Common myeloid progenitor, CD34-positive (primary cell): ENCODE measurements around the gene MYMK.
"Not testable (repeated sequence)": the region's sequence is repeated elsewhere in the genome, so short reads cannot be mapped to it uniquely, and the experiment has no call there.

Experiments
- CTCF ChIA-PET: fragments of 350-600 bp; sonication (Branson Sonifier 250); formaldehyde crosslinking; loops from one replicate; lab custom pipeline; 2021; ENCODE audit warnings: antibody characterized with exemption; lab: Charles Lee
- POLR2A ChIA-PET: fragments of 350-600 bp; sonication (Branson Sonifier 250); formaldehyde crosslinking; loops from one replicate; lab custom pipeline; 2021; ENCODE audit warnings: antibody characterized with exemption; lab: Charles Lee
- DNase-seq, 3 donors: peaks; one replicate each; pipeline versions ENCODE4 v3.0.0 to v3.0.0-alpha.2; 2013
- H3K27ac ChIP-seq, 2 experiments: 1 replicate in 1 of 2; 2 replicates in 1 of 2; pipeline ENCODE4 v1.7.0; 2013; ENCODE audit warnings: inconsistent platforms in 2 of 2, low read length in 2 of 2, mild to moderate bottlenecking in 2 of 2, low read depth in 1 of 2, moderate library complexity in 1 of 2; ENCODE audit not compliant: severe bottlenecking in 2 of 2, insufficient read depth in 1 of 2, poor library complexity in 1 of 2
- H3K27me3 ChIP-seq, 5 experiments: replicated peaks in 2 of 5; 1 replicate in 3 of 5; 2 replicates in 2 of 5; pipeline versions ENCODE4 v1.6.1 to v1.7.0; 2013; ENCODE audit warnings: low read length in 4 of 5, mild to moderate bottlenecking in 2 of 5, moderate library complexity in 2 of 5, inconsistent platforms in 1 of 5; ENCODE audit not compliant: insufficient read depth in 5 of 5, control insufficient read depth in 4 of 5
- H3K36me3 ChIP-seq, 4 experiments: 1 replicate in 2 of 4; 2 replicates in 2 of 4; pipeline versions ENCODE4 v1.6.1 to v1.7.0; 2013; ENCODE audit warnings: low read length in 3 of 4, control low read depth in 1 of 4, mild to moderate bottlenecking in 1 of 4; ENCODE audit not compliant: control insufficient read depth in 4 of 4, insufficient read depth in 4 of 4
- H3K4me1 ChIP-seq, 4 experiments: 1 replicate in 3 of 4; 2 replicates in 1 of 4; pipeline versions ENCODE4 v1.6.1 to v1.7.1; 2013; ENCODE audit warnings: low read length in 3 of 4, mild to moderate bottlenecking in 3 of 4, control low read depth in 1 of 4, inconsistent platforms in 1 of 4, moderate library complexity in 1 of 4; ENCODE audit not compliant: control insufficient read depth in 4 of 4, insufficient read depth in 4 of 4; ENCODE audit errors: control extremely low read depth in 1 of 4
- H3K4me3 ChIP-seq, 7 experiments: 1 replicate in 4 of 7; 2 replicates in 3 of 7; pipeline versions ENCODE4 v1.5.1 to v1.7.0; 2013; ENCODE audit warnings: mild to moderate bottlenecking in 7 of 7, low read length in 6 of 7, moderate library complexity in 6 of 7, inconsistent platforms in 2 of 7, low read depth in 2 of 7, control low read depth in 1 of 7; ENCODE audit not compliant: insufficient read depth in 4 of 7, control insufficient read depth in 1 of 7; ENCODE audit errors: extremely low read depth in 1 of 7
- H3K9me3 ChIP-seq, 5 experiments: 1 replicate in 4 of 5; 2 replicates in 1 of 5; pipeline versions ENCODE4 v1.6.1 to v1.7.1; 2013; ENCODE audit warnings: low read length in 4 of 5, mild to moderate bottlenecking in 2 of 5, inconsistent platforms in 1 of 5, low read depth in 1 of 5, moderate library complexity in 1 of 5; ENCODE audit not compliant: control insufficient read depth in 4 of 5, insufficient read depth in 2 of 5; ENCODE audit errors: control extremely low read depth in 1 of 5
- WGBS: methylation state at CpG from one replicate; pipeline ENCODE4 v1.1.5; 2013; ENCODE audit not compliant: insufficient coverage; 5-methylcytosine and 5-hydroxymethylcytosine counted together

Gene MYMK

GRCh38 chr9:133569891-133570690 is 45.3 kb upstream of the MYMK start:
- DNase-seq = no peak
- H3K27me3 ChIP-seq = peaks cover 0 to 34% (median 0%) of the 10 kb centered on the region in 5 experiments
- H3K4me3 ChIP-seq = no peak overlapping the region
- CTCF ChIA-PET = no interaction called here
- no peaks in the 10 kb centered on the region for H3K36me3 ChIP-seq
- H3K9me3 ChIP-seq = no peaks in the 10 kb centered on the region
- no peak overlapping the region for H3K27ac ChIP-seq
- POLR2A ChIA-PET = no interaction called here
- H3K4me1 ChIP-seq = peaks cover 0 to 5% (median 1%) of the 10 kb centered on the region in 4 experiments
- 66% methylated on average over 36 of the region's 36 CpGs for WGBS

GRCh38 chr9:133569121-133569785 is 44.5 kb upstream of the MYMK start:
- H3K27ac ChIP-seq = no peak overlapping the region
- CTCF ChIA-PET = no interaction called here
- no peaks in the 10 kb centered on the region for H3K36me3 ChIP-seq
- 96% methylated on average over 5 of the region's 14 CpGs for WGBS
- H3K4me1 ChIP-seq = peaks cover 0 to 5% (median 1%) of the 10 kb centered on the region in 4 experiments
- POLR2A ChIA-PET = no interaction called here
- no peak for DNase-seq
- H3K27me3 ChIP-seq = peaks cover 0 to 42% (median 2%) of the 10 kb centered on the region in 5 experiments
- no peak overlapping the region for H3K4me3 ChIP-seq
- no peaks in the 10 kb centered on the region for H3K9me3 ChIP-seq

GRCh38 chr9:133568186-133568585 is 43.4 kb upstream of the MYMK start:
- POLR2A ChIA-PET = no interaction called here
- peaks cover 0 to 42% (median 2%) of the 10 kb centered on the region in 5 experiments for H3K27me3 ChIP-seq
- CTCF ChIA-PET = no interaction called here
- no peak overlapping the region for H3K27ac ChIP-seq
- 90% methylated on average over 31 of the region's 33 CpGs for WGBS
- peaks cover 0 to 5% (median 1%) of the 10 kb centered on the region in 4 experiments for H3K4me1 ChIP-seq
- no peak for DNase-seq
- no peaks in the 10 kb centered on the region for H3K9me3 ChIP-seq
- no peaks in the 10 kb centered on the region for H3K36me3 ChIP-seq
- H3K4me3 ChIP-seq = no peak overlapping the region

GRCh38 chr9:133566817-133567216 is 42.1 kb upstream of the MYMK start:
- ChIA-PET CTCF (no interaction called here), POLR2A (no interaction called here)
- no peak overlapping the region for H3K4me3 ChIP-seq
- peaks cover 0 to 5% (median 1%) of the 10 kb centered on the region in 4 experiments for H3K4me1 ChIP-seq
- H3K27ac ChIP-seq = no peak overlapping the region
- 98% methylated on average over 17 of the region's 17 CpGs for WGBS
- DNase-seq = no peak
- peaks cover 0 to 42% (median 2%) of the 10 kb centered on the region in 5 experiments for H3K27me3 ChIP-seq
- H3K36me3 ChIP-seq = no peaks in the 10 kb centered on the region
- no peaks in the 10 kb centered on the region for H3K9me3 ChIP-seq

- ChIA-PET POLR2A (no interaction called here), CTCF (no interaction called here)
- Histone ChIP-seq H3K4me1 (peaks cover 0 to 2% (median under 1%) of the 10 kb centered on the region in 4 experiments), H3K27ac (no peak overlapping the region), H3K27me3 (peaks cover 0 to 38% (median 2%) of the 10 kb centered on the region in 5 experiments), H3K9me3 (no peaks in the 10 kb centered on the region), H3K36me3 (no peaks in the 10 kb centered on the region), H3K4me3 (no peak overlapping the region)
- 98% methylated on average over 10 of the region's 14 CpGs for WGBS
- no peak for DNase-seq
Measured at GRCh38 chr9:133566382-133566781, 41.6 kb upstream of the MYMK start.

GRCh38 chr9:133564451-133565116 is 39.8 kb upstream of the MYMK start:
- H3K27me3 ChIP-seq = peaks cover 0 to 20% (median 2%) of the 10 kb centered on the region in 5 experiments
- H3K9me3 ChIP-seq = no peaks in the 10 kb centered on the region
- H3K4me3 ChIP-seq = no peak overlapping the region
- no peaks in the 10 kb centered on the region for H3K4me1 ChIP-seq
- ChIA-PET CTCF (no interaction called here), POLR2A (no interaction called here)
- H3K36me3 ChIP-seq = no peaks in the 10 kb centered on the region
- DNase-seq = no peak
- no peak overlapping the region for H3K27ac ChIP-seq
- 79% methylated on average over 11 of the region's 11 CpGs for WGBS

- H3K4me3 ChIP-seq, CTCF ChIA-PET, H3K27ac ChIP-seq, POLR2A ChIA-PET, DNase-seq, H3K4me1 ChIP-seq, H3K36me3 ChIP-seq, H3K9me3 ChIP-seq: not testable (repeated sequence)
- peaks cover 0 to 14% (median 2%) of the 10 kb centered on the region in 5 experiments for H3K27me3 ChIP-seq
Measured at GRCh38 chr9:133563814-133564213, 39.1 kb upstream of the MYMK start.
